Fibroblast of pulmonary artery (primary cell): ENCODE data around the gene TEKT4.

Source experiments
- DNase-seq: peaks from one replicate; pipeline ENCODE4 v3.0.0-alpha.2; 2010; ENCODE audit warnings: low read depth
- H3K4me3 ChIP-seq: replicated peaks from 2 replicates; pipeline ENCODE4 v1.5.1; 2011; ENCODE audit warnings: low read depth, mild to moderate bottlenecking, control low read depth, low read length, moderate library complexity
- TF ChIP-seq, protein P1 (sequence below): IDR thresholded peaks from 2 replicates; pipeline ENCODE4 v1.5.1; 2011; ENCODE audit warnings: mild to moderate bottlenecking, control low read depth, low read length, inconsistent platforms; ENCODE audit errors: missing control alignments

TEKT4 gene

GRCh38 chr2:94869552-94870439, 1.4 kb upstream of the TEKT4 start:
- no peak overlapping the region for H3K4me3 ChIP-seq
- TF ChIP-seq, protein P1, sequence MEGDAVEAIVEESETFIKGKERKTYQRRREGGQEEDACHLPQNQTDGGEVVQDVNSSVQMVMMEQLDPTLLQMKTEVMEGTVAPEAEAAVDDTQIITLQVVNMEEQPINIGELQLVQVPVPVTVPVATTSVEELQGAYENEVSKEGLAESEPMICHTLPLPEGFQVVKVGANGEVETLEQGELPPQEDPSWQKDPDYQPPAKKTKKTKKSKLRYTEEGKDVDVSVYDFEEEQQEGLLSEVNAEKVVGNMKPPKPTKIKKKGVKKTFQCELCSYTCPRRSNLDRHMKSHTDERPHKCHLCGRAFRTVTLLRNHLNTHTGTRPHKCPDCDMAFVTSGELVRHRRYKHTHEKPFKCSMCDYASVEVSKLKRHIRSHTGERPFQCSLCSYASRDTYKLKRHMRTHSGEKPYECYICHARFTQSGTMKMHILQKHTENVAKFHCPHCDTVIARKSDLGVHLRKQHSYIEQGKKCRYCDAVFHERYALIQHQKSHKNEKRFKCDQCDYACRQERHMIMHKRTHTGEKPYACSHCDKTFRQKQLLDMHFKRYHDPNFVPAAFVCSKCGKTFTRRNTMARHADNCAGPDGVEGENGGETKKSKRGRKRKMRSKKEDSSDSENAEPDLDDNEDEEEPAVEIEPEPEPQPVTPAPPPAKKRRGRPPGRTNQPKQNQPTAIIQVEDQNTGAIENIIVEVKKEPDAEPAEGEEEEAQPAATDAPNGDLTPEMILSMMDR, result no peak
- no peak for DNase-seq

DNA sequence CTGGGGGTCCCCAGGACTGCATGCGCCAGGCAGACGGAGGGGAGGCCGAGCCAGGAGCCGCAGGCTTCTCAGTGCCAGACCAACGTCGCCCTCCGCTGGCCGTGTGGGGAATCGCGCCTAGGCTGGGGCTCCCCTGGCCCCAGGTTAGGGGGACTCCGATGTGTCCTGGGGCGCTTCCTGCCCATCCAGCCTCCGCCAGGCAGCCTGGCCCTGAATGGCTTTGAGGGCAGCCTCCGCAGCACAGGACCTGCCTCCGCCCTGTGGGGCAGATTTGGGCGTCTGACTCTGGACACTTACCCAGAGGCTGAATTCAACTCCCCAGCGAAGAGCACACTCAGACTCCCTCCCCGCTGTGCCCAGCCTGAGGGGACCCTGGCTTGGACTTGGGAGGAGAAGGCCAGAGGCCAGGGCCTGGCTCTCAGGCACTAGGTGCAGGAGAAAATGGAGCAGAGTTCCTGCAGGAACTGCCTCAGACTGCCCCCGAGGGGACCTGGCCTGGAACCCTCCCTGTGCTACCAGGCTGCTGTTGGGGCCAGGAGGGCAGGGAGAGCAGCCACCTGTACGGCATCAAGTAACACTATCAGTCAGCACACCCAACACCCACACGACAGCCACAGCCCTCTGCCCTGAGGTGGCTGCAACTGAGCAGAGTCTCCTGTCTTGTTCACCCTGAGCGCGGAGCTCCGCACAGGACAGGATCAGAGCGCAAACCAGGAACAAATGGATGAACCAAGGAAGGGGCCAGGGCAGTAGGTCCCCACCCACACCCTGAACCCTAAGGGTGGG, 597 bp upstream of the TEKT4 start:
- no peak for DNase-seq
- TF ChIP-seq, protein P1, result peak; percentile 10

DNA sequence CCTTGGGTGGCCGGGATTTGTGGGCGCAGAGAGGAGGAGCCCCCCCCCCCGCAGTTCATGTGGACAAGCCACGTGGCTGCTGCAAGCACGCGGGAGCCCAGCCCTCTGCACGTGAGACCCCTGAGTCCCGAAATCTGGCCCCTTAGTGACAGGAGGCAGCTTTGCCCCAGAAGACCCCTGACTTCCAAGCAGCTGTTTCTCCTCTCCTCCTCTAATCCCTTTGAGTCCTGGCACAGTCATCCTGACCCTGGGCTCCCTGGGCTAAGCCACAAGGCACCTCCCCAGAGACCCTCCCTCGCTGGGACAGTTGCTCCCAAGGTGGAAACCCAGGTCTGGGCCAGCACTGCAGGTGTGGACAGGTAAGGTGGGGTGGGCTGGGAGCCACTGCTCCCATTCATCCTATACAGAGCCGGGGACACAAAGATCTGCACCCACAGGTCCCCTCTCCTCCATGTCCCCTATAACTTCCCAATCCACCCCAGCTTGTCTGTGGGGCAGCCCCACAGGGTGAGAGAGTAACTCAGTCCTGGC, 923 bp downstream of the TEKT4 start:
- H3K4me3 ChIP-seq, result no peak overlapping the region
- TF ChIP-seq, protein P1, result no peak
- DNase-seq, result no peak

More for the DNA sequence above, 597 bp upstream of the TEKT4 start:
- no peak overlapping the region for H3K4me3 ChIP-seq

GRCh38 chr2:94872676-94873361, 1.6 kb downstream of the TEKT4 start:
- no peak overlapping the region for H3K4me3 ChIP-seq
- DNase-seq, result no peak
- TF ChIP-seq, protein P1, result no peak

- TF ChIP-seq, protein P1, result no peak
- H3K4me3 ChIP-seq, result no peak overlapping the region
- DNase-seq, result no peak
These were observed 2.4 kb downstream of the TEKT4 start for GRCh38 chr2:94873362-94874276.
